RPMI7951 (cell line): Measurements from ENCODE around the gene ALPG. TPM values are rescaled to one million over a fixed set of nuclear protein-coding genes. Genes with fewer than 3 reads are reported as not detected.
"Not testable (repeated sequence)": the region's sequence is repeated elsewhere in the genome, so short reads cannot be mapped to it uniquely, and the experiment has no call there.

Source experiments
- DNase-seq: peaks from one replicate; pipeline ENCODE4 v3.0.0-alpha.2; 2012; ENCODE audit warnings: low read depth
- total RNA-seq: library from RNA; depleted of rRNA; stranded (reverse); fragments of >200 nt; shearing (Covaris generic); gene quantifications from 2 replicates; pipeline ENCODE4 v1.2.3, GENCODE V29; 2014

Gene ALPG
- total RNA-seq, 1 experiment from 2014 or later: not detected

- DNase-seq: no peak
Observed at GRCh38 chr2:232376713-232377112, 29.9 kb upstream of the ALPG start.

- DNase-seq: no peak
Observed at GRCh38 chr2:232377319-232377718, 29.3 kb upstream of the ALPG start.

GRCh38 chr2:232377841-232378734 lies 28.6 kb upstream of the ALPG start:
- no peak for DNase-seq

- DNase-seq: not testable (repeated sequence)
Observed at GRCh38 chr2:232378735-232379151, 27.9 kb upstream of the ALPG start, which contains the start of gene ALPP. Gene ALPP, plus strand, starts transcription at chr2:232378751. Its CDS starts 52 bp downstream, at chr2:232378803.

GRCh38 chr2:232379610-232380590 lies 26.7 kb upstream of the ALPG start:
- not testable (repeated sequence) for DNase-seq

GRCh38 chr2:232381204-232382031 lies 25.2 kb upstream of the ALPG start:
- not testable (repeated sequence) for DNase-seq

GRCh38 chr2:232382331-232383225 lies 24.1 kb upstream of the ALPG start:
- DNase-seq: no peak

GRCh38 chr2:232384466-232384865 lies 22.2 kb upstream of the ALPG start:
- no peak for DNase-seq

GRCh38 chr2:232385058-232385457 lies 21.6 kb upstream of the ALPG start:
- not testable (repeated sequence) for DNase-seq

GRCh38 chr2:232385660-232386489 lies 20.8 kb upstream of the ALPG start:
- DNase-seq: peak; percentile 87

GRCh38 chr2:232386490-232386739 lies 20.2 kb upstream of the ALPG start:
- no peak for DNase-seq

- peak; percentile 32 for DNase-seq
Observed at GRCh38 chr2:232386740-232387450, 19.7 kb upstream of the ALPG start.

- no peak for DNase-seq
Observed at GRCh38 chr2:232387451-232388171, 19.0 kb upstream of the ALPG start.

- no peak for DNase-seq
Observed at GRCh38 chr2:232388324-232388891, 18.2 kb upstream of the ALPG start.

GRCh38 chr2:232389327-232389726 lies 17.3 kb upstream of the ALPG start:
- no peak for DNase-seq

GRCh38 chr2:232390661-232391060 lies 16.0 kb upstream of the ALPG start:
- DNase-seq: no peak

- DNase-seq: no peak
Observed at GRCh38 chr2:232393556-232393955, 13.1 kb upstream of the ALPG start.

GRCh38 chr2:232394431-232394830 lies 12.2 kb upstream of the ALPG start:
- not testable (repeated sequence) for DNase-seq
